Hematopoietic multipotent progenitor cell treated with erythropoietin and hydrocortisone succinate and interleukin-3 and kit ligand, for 15 days (in vitro differentiated cells): Measurements from ENCODE around the gene NXPE3.
A peak's percentile ranks its signal among the peaks of the same experiment; 100 is the strongest.

ENCODE experiments used
- DNase-seq: peaks from one replicate; pipeline ENCODE4 v3.0.0-alpha.2; 2015; ENCODE audit warnings: low spot score

The NXPE3 gene

GRCh38 chr3:101828691-101829436 lies 49.9 kb downstream of the NXPE3 start:
- no peak for DNase-seq

GRCh38 chr3:101829437-101829830 lies 50.4 kb downstream of the NXPE3 start:
- no peak for DNase-seq

- no peak for DNase-seq
Observed at GRCh38 chr3:101829874-101830273, 50.9 kb downstream of the NXPE3 start.

GRCh38 chr3:101833446-101833974 lies 54.5 kb downstream of the NXPE3 start:
- DNase-seq = no peak

- DNase-seq = no peak
Observed at GRCh38 chr3:101835676-101836075, 56.7 kb downstream of the NXPE3 start.

- DNase-seq = no peak
Observed at GRCh38 chr3:101836160-101836559, 57.1 kb downstream of the NXPE3 start.

GRCh38 chr3:101836652-101837598 lies 57.9 kb downstream of the NXPE3 start:
- no peak for DNase-seq

- no peak for DNase-seq
Observed at GRCh38 chr3:101838691-101839090, 59.7 kb downstream of the NXPE3 start.

GRCh38 chr3:101840066-101840465 lies 61.1 kb downstream of the NXPE3 start:
- no peak for DNase-seq

GRCh38 chr3:101842245-101842934 lies 63.4 kb downstream of the NXPE3 start:
- no peak for DNase-seq

- DNase-seq = no peak
Observed at GRCh38 chr3:101842935-101843330, 63.9 kb downstream of the NXPE3 start.

- no peak for DNase-seq
Observed at GRCh38 chr3:101845425-101845824, 66.4 kb downstream of the NXPE3 start.

GRCh38 chr3:101846709-101847108 lies 67.7 kb downstream of the NXPE3 start:
- DNase-seq = no peak

- no peak for DNase-seq
Observed at GRCh38 chr3:101847328-101847727, 68.3 kb downstream of the NXPE3 start.

- no peak for DNase-seq
Observed at GRCh38 chr3:101848326-101848725, 69.3 kb downstream of the NXPE3 start.

GRCh38 chr3:101848754-101849713 lies 70.0 kb downstream of the NXPE3 start, which contains the start of gene NFKBIZ:
Gene NFKBIZ, plus strand, starts transcription at chr3:101849514. Its CDS starts 115 bp downstream, at chr3:101849629.
- DNase-seq = peak; percentile 80

GRCh38 chr3:101849714-101850245 lies 70.8 kb downstream of the NXPE3 start:
- peak; percentile 41 for DNase-seq

GRCh38 chr3:101850246-101851051 lies 71.4 kb downstream of the NXPE3 start:
- peak; percentile 28 for DNase-seq

- DNase-seq = no peak
Observed at GRCh38 chr3:101851072-101851770, 72.2 kb downstream of the NXPE3 start.
